GM18505 (cell line): Measurements from ENCODE around the gene NTF4.

Source experiments
- ATAC-seq: cut with Tn5 transposase; IDR thresholded peaks from one replicate; pipeline ENCODE4 v1.9.1; 2021; ENCODE audit not compliant: unreplicated experiment
- POLR2A ChIP-seq: IDR thresholded peaks from 4 replicates; pipeline ENCODE4 v1.6.1; 2011; ENCODE audit warnings: borderline replicate concordance; ENCODE audit not compliant: insufficient read depth, insufficient read length; ENCODE audit errors: extremely low read depth

Gene NTF4

GRCh38 chr19:49014123-49014869 is 50.3 kb downstream of the NTF4 start:
- no peak for ATAC-seq
- no peak for TF ChIP-seq POLR2A

- ATAC-seq, result no peak
- no peak for TF ChIP-seq POLR2A
Observed at GRCh38 chr19:49011194-49011593, 53.4 kb downstream of the NTF4 start.
